ENCODE measurements around the gene PLCZ1. TPM values are rescaled to one million over a fixed set of nuclear protein-coding genes. Genes with fewer than 3 reads are reported as not detected.

Gene PLCZ1
- total and polyA plus RNA-seq, 2 experiments from 2014 or later, result not detected

DNA sequence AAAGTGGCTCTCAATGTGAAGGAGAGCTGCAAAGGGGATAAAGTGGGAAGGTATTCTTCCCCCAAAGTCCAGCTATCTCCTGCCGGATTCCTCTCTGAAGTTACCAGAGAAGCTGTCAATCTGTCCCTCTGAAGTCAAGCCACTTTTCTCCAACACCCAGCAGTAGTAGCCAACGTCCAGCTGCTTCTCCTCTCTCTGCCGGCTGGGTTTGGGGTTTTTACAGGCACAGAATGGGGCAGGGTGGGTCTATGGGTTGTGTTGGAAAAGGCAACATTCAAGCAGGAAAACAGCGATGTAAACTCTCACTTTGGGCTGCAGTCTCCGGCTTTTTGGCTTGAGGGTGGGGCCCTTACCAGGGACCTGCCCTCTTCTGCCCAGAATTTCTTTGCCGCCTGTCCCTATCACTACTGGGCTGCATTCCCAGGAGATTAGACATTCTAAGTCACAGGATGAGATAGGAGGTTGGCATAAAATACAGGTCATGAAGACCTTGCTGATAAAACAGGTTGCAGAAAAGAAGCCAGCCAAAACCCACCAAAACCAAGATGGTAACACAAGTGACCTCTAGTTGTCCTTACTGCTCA, 16.4 kb upstream of the PLCZ1 start:
- no peak for TF ChIP-seq CREB1 (CRISPR knock-in tag; IDR thresholded peaks at IDR 0.05; ENCODE audit: low read depth)
- TF ChIP-seq, protein P1, sequence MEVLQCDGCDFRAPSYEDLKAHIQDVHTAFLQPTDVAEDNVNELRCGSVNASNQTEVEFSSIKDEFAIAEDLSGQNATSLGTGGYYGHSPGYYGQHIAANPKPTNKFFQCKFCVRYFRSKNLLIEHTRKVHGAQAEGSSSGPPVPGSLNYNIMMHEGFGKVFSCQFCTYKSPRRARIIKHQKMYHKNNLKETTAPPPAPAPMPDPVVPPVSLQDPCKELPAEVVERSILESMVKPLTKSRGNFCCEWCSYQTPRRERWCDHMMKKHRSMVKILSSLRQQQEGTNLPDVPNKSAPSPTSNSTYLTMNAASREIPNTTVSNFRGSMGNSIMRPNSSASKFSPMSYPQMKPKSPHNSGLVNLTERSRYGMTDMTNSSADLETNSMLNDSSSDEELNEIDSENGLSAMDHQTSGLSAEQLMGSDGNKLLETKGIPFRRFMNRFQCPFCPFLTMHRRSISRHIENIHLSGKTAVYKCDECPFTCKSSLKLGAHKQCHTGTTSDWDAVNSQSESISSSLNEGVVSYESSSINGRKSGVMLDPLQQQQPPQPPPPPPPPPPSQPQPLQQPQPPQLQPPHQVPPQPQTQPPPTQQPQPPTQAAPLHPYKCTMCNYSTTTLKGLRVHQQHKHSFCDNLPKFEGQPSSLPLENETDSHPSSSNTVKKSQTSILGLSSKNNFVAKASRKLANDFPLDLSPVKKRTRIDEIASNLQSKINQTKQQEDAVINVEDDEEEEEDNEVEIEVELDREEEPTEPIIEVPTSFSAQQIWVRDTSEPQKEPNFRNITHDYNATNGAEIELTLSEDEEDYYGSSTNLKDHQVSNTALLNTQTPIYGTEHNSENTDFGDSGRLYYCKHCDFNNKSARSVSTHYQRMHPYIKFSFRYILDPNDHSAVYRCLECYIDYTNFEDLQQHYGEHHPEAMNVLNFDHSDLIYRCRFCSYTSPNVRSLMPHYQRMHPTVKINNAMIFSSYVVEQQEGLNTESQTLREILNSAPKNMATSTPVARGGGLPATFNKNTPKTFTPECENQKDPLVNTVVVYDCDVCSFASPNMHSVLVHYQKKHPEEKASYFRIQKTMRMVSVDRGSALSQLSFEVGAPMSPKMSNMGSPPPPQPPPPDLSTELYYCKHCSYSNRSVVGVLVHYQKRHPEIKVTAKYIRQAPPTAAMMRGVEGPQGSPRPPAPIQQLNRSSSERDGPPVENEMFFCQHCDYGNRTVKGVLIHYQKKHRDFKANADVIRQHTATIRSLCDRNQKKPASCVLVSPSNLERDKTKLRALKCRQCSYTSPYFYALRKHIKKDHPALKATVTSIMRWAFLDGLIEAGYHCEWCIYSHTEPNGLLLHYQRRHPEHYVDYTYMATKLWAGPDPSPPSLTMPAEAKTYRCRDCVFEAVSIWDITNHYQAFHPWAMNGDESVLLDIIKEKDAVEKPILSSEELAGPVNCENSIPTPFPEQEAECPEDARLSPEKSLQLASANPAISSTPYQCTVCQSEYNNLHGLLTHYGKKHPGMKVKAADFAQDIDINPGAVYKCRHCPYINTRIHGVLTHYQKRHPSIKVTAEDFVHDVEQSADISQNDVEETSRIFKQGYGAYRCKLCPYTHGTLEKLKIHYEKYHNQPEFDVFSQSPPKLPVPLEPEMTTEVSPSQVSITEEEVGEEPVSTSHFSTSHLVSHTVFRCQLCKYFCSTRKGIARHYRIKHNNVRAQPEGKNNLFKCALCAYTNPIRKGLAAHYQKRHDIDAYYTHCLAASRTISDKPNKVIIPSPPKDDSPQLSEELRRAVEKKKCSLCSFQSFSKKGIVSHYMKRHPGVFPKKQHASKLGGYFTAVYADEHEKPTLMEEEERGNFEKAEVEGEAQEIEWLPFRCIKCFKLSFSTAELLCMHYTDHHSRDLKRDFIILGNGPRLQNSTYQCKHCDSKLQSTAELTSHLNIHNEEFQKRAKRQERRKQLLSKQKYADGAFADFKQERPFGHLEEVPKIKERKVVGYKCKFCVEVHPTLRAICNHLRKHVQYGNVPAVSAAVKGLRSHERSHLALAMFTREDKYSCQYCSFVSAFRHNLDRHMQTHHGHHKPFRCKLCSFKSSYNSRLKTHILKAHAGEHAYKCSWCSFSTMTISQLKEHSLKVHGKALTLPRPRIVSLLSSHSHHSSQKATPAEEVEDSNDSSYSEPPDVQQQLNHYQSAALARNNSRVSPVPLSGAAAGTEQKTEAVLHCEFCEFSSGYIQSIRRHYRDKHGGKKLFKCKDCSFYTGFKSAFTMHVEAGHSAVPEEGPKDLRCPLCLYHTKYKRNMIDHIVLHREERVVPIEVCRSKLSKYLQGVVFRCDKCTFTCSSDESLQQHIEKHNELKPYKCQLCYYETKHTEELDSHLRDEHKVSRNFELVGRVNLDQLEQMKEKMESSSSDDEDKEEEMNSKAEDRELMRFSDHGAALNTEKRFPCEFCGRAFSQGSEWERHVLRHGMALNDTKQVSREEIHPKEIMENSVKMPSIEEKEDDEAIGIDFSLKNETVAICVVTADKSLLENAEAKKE (CRISPR knock-in tag; IDR thresholded peaks at IDR 0.05), result no peak
- TF ChIP-seq EZH2phosphoT487 (IDR thresholded peaks at IDR 0.05; ENCODE audit: unreplicated experiment), result no peak
- TF ChIP-seq STAT1 (IDR thresholded peaks at IDR 0.05; ENCODE audit: unreplicated experiment), result no peak
- no peak for TF ChIP-seq EZH2 (IDR thresholded peaks at IDR 0.05; ENCODE audit: low read depth, unreplicated experiment)
- TF ChIP-seq, protein P2, sequence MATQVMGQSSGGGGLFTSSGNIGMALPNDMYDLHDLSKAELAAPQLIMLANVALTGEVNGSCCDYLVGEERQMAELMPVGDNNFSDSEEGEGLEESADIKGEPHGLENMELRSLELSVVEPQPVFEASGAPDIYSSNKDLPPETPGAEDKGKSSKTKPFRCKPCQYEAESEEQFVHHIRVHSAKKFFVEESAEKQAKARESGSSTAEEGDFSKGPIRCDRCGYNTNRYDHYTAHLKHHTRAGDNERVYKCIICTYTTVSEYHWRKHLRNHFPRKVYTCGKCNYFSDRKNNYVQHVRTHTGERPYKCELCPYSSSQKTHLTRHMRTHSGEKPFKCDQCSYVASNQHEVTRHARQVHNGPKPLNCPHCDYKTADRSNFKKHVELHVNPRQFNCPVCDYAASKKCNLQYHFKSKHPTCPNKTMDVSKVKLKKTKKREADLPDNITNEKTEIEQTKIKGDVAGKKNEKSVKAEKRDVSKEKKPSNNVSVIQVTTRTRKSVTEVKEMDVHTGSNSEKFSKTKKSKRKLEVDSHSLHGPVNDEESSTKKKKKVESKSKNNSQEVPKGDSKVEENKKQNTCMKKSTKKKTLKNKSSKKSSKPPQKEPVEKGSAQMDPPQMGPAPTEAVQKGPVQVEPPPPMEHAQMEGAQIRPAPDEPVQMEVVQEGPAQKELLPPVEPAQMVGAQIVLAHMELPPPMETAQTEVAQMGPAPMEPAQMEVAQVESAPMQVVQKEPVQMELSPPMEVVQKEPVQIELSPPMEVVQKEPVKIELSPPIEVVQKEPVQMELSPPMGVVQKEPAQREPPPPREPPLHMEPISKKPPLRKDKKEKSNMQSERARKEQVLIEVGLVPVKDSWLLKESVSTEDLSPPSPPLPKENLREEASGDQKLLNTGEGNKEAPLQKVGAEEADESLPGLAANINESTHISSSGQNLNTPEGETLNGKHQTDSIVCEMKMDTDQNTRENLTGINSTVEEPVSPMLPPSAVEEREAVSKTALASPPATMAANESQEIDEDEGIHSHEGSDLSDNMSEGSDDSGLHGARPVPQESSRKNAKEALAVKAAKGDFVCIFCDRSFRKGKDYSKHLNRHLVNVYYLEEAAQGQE (IDR thresholded peaks at IDR 0.05; ENCODE audit: unreplicated experiment), result no peak
- no peak for TF ChIP-seq ZNF331 (CRISPR knock-in tag; IDR thresholded peaks at IDR 0.05; ENCODE audit: low read depth)
- TF ChIP-seq JUNB (IDR thresholded peaks at IDR 0.05; ENCODE audit: unreplicated experiment), result no peak
- TF ChIP-seq, protein P3, sequence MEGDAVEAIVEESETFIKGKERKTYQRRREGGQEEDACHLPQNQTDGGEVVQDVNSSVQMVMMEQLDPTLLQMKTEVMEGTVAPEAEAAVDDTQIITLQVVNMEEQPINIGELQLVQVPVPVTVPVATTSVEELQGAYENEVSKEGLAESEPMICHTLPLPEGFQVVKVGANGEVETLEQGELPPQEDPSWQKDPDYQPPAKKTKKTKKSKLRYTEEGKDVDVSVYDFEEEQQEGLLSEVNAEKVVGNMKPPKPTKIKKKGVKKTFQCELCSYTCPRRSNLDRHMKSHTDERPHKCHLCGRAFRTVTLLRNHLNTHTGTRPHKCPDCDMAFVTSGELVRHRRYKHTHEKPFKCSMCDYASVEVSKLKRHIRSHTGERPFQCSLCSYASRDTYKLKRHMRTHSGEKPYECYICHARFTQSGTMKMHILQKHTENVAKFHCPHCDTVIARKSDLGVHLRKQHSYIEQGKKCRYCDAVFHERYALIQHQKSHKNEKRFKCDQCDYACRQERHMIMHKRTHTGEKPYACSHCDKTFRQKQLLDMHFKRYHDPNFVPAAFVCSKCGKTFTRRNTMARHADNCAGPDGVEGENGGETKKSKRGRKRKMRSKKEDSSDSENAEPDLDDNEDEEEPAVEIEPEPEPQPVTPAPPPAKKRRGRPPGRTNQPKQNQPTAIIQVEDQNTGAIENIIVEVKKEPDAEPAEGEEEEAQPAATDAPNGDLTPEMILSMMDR (conservative IDR thresholded peaks at IDR 0.05; ENCODE audit: low read depth in 2 of 2), result no peak
- no peak for TF ChIP-seq ZNF114 (CRISPR knock-in tag; IDR thresholded peaks at IDR 0.05)
- TF ChIP-seq, protein P4, sequence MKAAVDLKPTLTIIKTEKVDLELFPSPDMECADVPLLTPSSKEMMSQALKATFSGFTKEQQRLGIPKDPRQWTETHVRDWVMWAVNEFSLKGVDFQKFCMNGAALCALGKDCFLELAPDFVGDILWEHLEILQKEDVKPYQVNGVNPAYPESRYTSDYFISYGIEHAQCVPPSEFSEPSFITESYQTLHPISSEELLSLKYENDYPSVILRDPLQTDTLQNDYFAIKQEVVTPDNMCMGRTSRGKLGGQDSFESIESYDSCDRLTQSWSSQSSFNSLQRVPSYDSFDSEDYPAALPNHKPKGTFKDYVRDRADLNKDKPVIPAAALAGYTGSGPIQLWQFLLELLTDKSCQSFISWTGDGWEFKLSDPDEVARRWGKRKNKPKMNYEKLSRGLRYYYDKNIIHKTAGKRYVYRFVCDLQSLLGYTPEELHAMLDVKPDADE (IDR thresholded peaks at IDR 0.05), result no peak
- no peak for TF ChIP-seq NANOG (IDR thresholded peaks at IDR 0.05; ENCODE audit: borderline replicate concordance)
- TF ChIP-seq POLR2AphosphoS5 (IDR thresholded peaks at IDR 0.05; ENCODE audit: low read depth), result no peak
- Histone ChIP-seq H2AFZ (peak overlapping the region; percentile 77; the same call in 1 of the 2 replicates), H3K79me2 (replicated peaks; ENCODE audit: insufficient read depth) (no peaks in the 10 kb centered on the region), H3K4me3 (no peak overlapping the region), H3K4me1 (ENCODE audit: insufficient read depth) (peaks cover 20% of the 10 kb centered on the region), H3K4me2 (no peak overlapping the region), H3K27ac (ENCODE audit: low read depth) (no peak overlapping the region), H3K36me3 (ENCODE audit: insufficient read depth) (no peaks in the 10 kb centered on the region), H3K27me3 (ENCODE audit: insufficient read depth) (no peaks in the 10 kb centered on the region), H3F3A (replicated peaks; ENCODE audit: low read depth) (no peaks in the 10 kb centered on the region), H3K9me2 (ENCODE audit: insufficient read depth) (peaks cover 5% of the 10 kb centered on the region; the same call in 1 of the 2 replicates), H4K20me1 (replicated peaks; ENCODE audit: insufficient read depth) (no peaks in the 10 kb centered on the region)
- DNase-seq (ENCODE audit: low spot score), result no peak
- peaks cover 41% of the 10 kb centered on the region for H3K4me1 Mint-ChIP-seq
- H3K27me3 Mint-ChIP-seq (ENCODE audit: insufficient read depth, low read depth, poor library complexity), result peaks cover 4% of the 10 kb centered on the region
- H3K27ac Mint-ChIP-seq, result no peak overlapping the region
- no peaks in the 10 kb centered on the region; the same call in 2 of the 3 replicates for H3K36me3 Mint-ChIP-seq (ENCODE audit: low read depth)
- H3K9me3 Mint-ChIP-seq, result no peaks in the 10 kb centered on the region; the same call in 2 of the 3 replicates
- ATAC-seq, result no peak
- H3K4me3 Mint-ChIP-seq, result no peak overlapping the region

All from GM23338 (cell line).